H1 (cell line): ENCODE measurements around the gene GTF2A2. TPM values are rescaled to one million over a fixed set of nuclear protein-coding genes. Genes with fewer than 3 reads are reported as not detected.

Source experiments
- KDM4A ChIP-seq: IDR thresholded peaks from one replicate; pipeline ENCODE4 v1.7.1; 2012; ENCODE audit warnings: low read depth, mild to moderate bottlenecking, moderate library complexity, low read length, inconsistent platforms; ENCODE audit not compliant: severe bottlenecking
- POU5F1 ChIP-seq: IDR thresholded peaks from 2 replicates; pipeline ENCODE4 v1.6.1; 2011; ENCODE audit warnings: low read depth, mild to moderate bottlenecking, low read length, moderate library complexity
- SP4 ChIP-seq: IDR thresholded peaks from 2 replicates; pipeline ENCODE4 v1.6.1; 2012; ENCODE audit warnings: low read length, inconsistent platforms
- TAF7 ChIP-seq: optimal IDR thresholded peaks from 2 replicates; pipeline ENCODE3; 2011; ENCODE audit warnings: low read depth, mild to moderate bottlenecking, inconsistent platforms, low read length, moderate library complexity, borderline replicate concordance
- polyA plus RNA-seq, 7 experiments: library from polyadenylated mRNA; depleted of rRNA in 3 of 7; stranded (reverse) in 5 of 7; unstranded in 2 of 7; fragments of >200 nt in 5 of 7; fragments of 200-250 nt in 2 of 7; gene quantifications; 1 replicate in 5 of 7; 2 replicates in 1 of 7; 4 replicates in 1 of 7; pipeline versions ENCODE4 v1.2.1 to v1.2.3, GENCODE V29; 2011 to 2013; ENCODE audit warnings: missing spikeins in 2 of 7, mixed read lengths in 2 of 7
- total RNA-seq: library from RNA; stranded (reverse); fragmentation: NEBNext Ultra II Directional; extraction: Animal tissue kit (Norgen Biotek cat#: 25700); gene quantifications from 2 replicates; pipeline ENCODE4 v1.2.1, GENCODE V29; 2021

GTF2A2 gene
- total and polyA plus RNA-seq, 2 of the 8 experiments (the other 6 are each of a cell fraction or from before 2014, with no cell fraction given): 52.2 to 161 TPM

- TF ChIP-seq TAF7 (no peak), KDM4A (no peak), POU5F1 (no peak), SP4 (no peak)
These were observed 45.0 kb upstream of the GTF2A2 start (continued) for GRCh38 chr15:59702351-59702750.
